ENCODE measurements around the gene PARP9.
A peak's percentile ranks its signal among the peaks of the same experiment; 100 is the strongest.
"Not testable (repeated sequence)": the region's sequence is repeated elsewhere in the genome, so short reads cannot be mapped to it uniquely, and the experiment has no call there.

Gene PARP9

DNA sequence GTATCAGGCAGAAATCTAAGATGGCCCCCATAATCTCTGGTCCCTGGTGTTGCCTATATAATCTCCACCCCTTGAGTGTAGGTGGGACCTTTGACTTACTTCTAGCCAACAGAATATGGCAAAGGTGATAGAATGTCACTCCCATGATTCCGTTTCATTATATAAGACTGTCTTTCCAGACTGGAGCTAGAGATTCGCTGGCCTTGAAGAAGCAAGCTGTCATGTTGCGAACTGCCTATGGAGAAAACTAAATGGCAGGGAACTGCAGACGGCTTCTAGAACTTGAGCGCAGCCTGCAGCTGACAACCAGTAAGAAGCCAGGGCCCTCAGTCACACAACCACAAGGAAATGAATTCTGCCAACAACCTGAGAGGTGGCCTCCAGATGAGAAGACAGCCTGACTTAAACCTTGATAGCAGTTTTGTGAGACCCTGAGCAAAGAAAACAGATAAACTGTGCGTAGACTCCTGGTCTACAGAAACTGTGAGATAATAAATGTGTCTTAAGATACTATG lies 47.2 kb downstream of the PARP9 start:
- no peak for DNase-seq

DNA sequence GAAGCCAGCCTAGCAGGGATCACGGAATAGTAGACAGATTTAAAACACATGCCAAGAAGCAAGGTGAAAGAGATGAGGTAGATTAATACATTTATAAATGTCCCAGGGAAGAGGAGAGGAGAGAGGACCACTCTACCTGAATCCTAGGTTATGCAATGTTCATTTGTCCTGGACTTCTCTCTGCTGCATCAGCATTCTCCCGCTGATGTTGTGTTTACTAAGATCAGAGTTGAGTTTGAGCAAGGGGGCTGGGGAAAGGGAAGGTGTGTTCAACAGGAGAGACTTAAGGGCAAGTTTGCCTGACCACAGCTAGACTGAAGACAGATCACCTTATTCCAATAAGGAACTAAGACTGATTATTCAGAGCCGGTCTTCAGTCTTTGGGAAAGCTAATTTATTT lies 48.2 kb downstream of the PARP9 start:
- DNase-seq, result no peak

DNA sequence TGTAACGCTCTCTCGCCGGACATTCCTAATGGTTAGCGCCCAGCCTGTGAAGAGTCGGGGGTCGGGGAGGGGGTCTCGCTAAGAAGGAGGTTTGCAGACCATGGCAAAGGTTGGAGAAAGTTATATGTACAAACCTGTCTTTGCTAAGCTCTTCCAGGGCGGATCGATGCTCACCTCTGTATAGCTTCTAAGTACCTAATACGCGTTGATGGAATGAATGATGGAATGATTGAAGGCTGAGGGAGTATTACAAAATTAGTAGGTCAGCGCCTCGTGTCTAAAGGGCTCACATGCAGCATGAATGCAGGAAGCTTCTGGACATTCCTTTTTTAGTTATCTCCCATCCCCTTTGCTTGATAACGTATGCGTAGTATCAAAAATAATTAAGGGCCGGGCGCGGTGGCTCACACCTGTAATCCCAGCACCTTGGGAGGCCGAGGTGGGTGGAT lies 49.1 kb downstream of the PARP9 start:
- no peak for DNase-seq

DNA sequence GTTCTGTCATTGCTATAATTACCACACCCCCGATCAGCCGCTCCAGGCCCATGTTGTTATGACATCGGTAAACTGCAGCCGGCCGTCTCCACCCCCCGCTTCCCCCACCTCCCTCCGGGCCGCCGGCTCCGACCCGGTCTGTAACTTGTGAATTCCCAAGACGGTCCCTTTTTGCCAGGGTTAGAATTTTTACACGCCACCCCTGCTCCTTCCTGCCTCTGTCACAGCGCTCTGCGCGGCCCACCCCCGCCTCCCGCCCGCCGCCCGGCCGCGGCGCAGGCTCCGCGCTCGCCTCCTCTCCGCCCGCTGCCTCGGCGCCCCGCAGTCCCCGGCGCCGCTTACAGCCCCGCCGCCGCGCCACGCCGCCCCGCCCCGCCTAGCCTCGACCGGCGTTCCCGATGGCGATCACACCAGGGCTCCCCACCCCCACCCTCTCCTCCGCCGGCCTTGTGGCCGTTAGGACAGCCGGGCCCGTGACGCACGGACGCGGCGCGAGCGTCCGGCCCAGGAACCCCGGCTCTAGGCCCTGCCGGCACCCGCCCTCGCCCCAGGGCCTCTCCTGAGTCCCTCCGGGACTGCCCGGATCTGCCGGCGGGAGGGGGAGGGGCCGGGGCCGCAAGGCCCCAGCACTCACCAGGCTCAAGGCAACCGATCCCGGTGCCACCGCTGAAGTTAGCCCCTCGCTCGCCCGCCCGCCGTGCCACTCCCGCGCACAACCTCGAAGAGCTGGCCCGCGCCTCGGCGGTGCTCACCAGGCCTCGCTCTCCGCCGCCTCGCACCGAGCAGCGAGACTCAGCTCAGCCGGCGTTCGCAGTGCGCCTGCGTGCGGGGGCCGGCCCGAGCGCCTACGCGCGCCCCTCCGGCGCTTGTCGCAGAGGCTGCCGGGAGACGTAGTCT lies 49.7 kb downstream of the PARP9 start, which contains the start of gene KPNA1:
KPNA1 (minus strand) TSS at position 817 of the 897 bp plus-strand sequence. CDS start 18,374 bp downstream, outside the sequence.
- DNase-seq, result peak; percentile 83 to 87

DNA sequence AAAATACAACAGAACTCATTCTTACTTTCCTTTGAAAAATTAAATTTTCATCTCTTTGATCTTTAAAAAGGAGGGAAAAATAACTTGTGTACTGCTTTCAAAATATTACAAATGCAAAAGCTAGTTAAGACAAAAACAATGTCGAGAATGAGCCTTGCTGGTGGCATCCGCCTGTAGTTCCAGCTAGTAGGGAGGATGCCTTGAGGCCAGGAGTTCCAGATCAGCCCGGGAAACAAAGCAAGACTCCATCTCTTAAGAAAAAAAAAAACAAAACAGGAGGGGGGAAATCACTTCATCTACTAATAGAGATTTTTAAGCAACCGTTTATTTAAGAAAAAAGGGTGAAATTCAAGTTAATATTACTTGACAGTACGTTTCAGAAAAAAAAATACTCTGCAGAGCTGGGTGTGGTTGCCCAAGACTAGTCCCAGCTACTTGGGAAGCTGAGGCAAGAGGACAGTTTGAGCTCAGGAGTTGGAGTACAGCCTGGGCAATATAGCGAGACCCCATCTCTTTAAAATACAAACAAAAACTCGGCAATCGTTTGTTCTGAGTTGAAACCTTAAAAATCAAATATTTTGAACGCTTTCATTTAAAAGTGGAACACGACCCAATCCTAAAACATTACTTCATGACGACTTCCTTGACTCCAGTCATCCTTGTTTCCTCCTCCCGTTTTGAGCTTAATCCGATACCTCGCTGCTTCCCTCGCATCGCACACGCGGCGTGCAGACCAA lies 50.5 kb downstream of the PARP9 start:
- no peak for DNase-seq

DNA sequence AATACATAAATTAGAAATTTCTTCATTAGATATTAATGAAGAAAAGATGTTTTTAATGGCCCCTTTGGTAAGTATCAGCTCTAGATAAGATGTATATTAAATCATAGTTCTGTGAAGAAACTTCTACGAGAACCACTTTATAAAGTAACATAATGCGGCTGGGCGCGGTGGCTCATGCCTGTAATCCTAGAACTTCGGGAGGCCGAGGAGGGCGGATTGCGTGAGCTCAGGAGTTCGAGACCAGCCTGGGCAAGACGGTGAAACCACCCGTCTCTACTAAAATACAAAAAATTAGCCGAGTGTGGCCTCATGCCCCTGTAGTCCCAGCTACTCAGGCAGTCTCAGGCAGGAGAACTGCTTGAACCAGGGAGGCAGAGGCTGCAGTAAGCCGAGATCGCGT lies 51.8 kb downstream of the PARP9 start:
- no peak for DNase-seq

DNA sequence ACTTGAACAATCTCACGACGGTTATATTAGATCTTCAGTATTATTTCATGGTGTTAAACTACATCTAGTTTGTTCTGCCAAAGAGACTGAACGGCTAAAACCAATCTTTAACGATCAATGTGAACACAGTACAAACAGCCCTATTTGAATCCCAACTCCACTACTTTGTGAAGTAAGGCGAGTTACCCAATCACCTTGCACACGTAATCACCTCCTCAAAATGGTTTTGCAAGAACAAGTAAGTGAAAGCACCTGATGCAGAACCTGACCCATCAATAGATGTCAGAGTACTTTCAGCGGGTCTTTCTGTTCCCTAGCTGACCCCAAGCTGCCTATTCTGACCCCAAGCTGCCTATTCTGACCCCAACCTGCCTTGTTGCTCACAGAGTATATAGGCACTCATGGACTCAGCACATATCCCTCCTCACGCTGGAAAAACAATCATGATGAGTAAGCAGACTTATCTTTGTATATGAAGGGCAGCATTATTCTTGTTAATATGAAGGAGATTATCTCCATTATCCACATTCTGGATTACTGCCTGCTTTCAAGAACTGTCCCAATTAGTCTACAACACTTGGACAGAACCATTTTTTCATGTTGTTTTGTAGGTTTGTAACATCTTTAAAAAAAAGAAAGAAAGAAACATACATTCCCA lies 53.1 kb downstream of the PARP9 start:
- no peak for DNase-seq

DNA sequence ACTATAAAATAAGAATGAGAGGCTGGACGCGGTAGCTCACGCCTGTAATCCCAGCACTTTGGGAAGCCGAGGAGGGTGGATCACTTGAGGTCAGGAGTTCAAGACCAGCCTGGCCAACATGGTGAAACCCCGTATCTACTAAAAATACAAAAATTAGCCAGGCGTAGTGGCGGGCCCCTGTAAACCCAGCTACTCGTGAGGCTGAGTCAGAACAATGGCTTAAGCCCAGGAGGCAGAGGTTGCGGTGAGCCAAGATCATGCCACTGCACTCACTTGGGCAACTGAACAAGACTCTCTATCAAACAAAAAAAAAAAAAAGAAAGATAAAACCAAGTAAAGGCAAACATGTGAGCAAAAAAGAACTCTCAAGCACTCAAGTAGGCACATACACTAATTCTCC lies 55.2 kb downstream of the PARP9 start:
- not testable (repeated sequence) for DNase-seq

DNA sequence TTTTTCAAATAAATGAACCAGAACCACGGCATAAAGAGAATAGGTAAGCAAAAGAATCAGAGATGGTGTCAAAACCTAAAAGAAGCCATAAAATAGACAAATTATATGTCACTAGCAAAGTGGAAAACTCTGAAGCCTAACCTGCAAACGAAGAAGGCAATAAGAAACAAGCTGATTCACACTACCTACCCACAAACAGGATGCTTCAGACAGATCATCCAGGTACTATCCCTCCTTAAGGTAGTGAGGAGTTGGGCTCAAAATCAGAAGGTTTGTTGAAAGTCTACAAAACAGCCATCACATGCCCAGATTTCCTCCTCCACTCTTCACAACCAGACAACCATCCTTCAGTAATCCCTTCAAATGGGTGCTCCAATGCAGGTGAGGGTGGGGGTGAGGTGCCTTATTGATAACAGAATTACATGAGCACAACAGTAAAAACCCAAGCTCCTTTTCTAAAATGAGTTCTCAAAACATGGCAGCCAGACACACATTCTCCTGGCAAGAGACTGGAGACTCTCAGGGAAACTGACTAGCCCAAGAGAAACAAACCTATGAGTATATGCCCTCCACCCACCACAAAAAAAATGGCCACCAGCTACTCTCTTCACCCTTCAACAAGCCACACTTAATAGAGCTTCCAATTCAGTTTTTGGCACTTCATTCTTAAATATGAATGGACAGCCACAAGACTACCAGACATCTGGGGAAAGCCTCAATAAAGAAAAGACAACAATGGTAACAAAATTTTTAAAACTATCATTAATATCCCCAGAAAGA lies 55.8 kb downstream of the PARP9 start:
- no peak for DNase-seq

DNA sequence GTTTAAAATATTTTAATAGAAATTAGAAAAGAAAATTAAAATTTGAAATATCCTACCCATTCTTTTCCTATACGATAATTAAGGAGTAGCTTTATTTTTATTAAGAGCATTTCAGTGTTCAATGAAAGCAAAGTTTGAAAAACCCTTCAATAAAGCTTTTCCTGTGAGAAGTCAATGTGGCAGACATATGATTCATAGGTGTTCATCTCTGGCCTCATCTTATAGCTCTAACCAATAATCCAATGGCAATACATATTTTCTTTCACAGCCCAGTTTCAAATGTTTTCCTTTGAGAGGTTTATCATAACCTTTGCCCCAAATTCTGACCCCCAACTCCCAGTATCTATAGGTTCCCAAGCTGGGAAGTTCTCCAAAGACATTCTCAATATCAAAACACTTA lies 57.6 kb downstream of the PARP9 start:
- no peak for DNase-seq

DNA sequence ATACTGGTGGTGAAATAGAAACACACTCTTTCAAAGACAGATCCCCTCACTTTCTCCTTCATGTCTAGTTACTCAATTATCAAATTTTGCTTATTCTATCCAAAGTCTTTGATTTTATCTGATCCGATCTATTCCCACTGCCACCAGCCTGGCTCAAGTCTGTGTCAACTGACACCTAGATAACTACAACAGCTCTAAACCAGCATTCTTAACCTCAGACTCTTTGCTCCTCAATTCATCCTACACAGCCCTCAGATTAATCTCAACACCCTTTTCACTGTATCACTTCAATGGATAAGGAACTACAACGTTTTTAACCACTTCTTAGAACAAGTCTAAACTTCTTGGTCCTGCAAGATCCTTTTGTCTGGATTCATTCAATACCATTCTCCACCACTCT lies 58.4 kb downstream of the PARP9 start:
- DNase-seq, result no peak

DNA sequence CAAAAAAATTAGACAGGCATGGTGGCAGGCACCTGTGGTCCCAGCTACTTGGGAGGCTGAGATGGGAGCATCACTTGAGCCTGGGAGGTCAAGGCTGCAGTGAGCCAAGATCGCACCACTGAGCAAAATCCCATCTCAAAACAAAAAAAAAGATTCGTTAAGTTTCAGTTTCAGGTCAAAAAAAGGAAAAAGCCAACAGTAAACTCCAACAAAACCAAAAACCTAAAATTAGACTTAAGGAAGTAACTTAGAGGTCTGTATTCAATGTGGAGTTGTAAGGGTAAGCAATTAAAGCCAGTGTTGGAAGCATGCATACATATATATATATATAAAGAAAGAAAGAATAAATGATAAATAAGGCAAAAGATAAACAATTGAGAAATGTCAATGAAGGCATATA lies 61.2 kb downstream of the PARP9 start:
- no peak for DNase-seq

DNA sequence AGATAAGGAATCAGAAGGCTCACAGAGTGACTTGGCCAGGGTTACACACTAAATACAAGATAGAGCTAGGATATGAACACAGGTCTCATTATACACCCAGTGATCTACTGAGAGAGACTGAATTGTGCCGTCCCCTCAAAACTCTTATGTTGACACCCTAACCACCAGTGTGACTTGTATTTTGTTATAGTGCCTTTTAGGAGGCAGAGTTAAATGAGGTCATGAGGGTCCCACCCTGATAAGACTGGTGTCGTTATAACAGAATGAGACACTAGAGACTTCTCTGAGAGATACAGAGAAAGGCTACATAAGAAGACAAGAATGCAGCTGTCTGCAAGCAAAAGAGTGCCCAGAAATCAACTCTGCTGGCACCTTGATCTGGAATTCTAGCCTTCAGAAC lies 62.0 kb downstream of the PARP9 start:
- DNase-seq, result no peak

DNA sequence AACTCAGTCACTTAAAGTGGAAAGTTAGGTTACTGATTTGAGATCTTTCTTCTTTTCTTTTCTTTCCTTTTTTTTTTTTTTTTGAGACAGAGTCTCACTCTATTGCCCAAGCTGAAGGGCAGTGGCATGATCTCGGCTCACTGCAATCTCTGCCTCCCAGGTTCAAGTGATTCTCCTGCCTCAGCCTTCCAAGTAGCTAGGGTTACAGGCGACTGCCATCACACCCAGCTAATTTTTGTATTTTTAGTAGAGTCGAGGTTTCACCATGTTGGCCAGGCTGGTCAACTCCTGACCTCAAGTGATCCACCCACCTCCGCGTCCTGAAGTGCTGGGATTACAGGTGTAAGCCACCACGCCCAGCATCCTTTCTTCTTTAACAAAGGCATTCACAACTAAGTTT lies 63.1 kb downstream of the PARP9 start:
- DNase-seq, result not testable (repeated sequence)

DNA sequence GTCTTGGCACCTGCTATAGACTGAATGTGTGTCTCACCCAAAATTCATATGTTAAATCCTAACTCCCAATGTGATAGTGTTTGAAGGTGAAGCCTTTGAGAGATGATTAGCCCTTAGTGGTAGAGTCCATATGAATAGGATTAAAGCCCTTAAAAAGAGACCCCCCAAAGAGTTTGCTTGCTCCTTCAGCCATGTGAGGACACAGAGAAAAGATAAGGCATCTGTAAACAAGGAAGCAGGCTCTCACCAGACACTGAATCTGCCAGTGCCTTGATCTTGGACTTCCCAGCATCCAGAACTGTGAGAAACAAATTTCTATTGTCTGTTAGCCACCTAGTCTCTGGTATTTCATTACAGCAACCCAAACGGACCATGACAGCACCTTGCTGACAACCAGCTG lies 65.9 kb downstream of the PARP9 start:
- DNase-seq, result no peak

DNA sequence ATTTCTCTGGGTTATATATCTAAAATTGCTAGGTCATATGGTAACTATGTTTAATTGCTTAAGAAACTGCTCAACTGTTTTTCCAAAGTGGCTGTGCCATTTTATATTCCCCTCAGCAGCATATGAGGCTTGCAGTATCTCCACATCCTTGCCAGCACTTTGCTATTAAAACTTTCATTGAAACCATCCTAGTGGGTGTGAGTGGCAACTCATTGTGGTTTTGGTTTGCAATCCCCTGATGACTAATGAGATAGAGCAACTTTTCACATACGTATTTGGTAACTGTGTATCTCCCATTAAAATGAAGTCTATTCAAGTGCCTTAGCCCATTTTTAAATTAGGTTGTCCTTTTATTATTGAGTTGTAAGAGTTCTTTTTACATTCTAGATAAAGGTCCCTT lies 66.7 kb downstream of the PARP9 start:
- no peak for DNase-seq

DNA sequence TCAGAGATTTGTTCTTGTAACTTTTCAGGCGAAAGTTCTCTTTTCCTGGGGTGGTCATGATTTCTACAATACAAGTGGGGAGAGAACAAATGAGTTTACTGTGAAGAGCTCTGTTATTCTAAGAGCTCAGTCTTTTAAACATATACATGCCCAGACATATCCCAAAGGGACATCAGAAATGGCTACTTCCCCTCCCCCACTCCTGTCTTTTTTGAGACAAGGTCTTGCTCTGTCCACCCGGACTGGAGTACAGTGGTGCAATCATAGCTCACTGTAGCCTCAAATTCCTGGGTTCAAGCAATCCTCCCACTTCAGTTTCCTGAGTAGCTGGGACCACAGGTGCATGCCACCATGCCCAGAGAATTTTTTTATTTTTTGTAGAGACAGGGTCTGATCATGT lies 67.6 kb downstream of the PARP9 start:
- no peak for DNase-seq

DNA sequence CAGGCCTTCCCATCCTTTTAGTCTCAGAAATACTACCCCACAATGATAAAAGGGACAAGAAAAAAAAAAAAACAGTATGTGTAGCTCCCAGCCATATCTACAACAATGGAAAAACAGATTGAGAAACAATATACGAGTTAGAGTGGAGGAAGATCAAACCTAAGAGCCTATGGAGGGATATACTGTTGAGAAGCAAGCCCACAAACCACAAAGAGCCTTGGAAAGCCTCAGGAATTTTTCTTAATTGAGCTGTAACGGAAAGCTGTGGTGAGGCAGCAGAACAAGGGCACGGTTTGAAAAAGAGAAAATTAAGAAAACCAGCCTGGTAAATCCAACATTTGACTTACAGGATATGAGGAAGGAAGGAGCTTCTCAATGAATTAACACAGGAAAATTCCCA lies 70.8 kb downstream of the PARP9 start:
- no peak for DNase-seq

DNA sequence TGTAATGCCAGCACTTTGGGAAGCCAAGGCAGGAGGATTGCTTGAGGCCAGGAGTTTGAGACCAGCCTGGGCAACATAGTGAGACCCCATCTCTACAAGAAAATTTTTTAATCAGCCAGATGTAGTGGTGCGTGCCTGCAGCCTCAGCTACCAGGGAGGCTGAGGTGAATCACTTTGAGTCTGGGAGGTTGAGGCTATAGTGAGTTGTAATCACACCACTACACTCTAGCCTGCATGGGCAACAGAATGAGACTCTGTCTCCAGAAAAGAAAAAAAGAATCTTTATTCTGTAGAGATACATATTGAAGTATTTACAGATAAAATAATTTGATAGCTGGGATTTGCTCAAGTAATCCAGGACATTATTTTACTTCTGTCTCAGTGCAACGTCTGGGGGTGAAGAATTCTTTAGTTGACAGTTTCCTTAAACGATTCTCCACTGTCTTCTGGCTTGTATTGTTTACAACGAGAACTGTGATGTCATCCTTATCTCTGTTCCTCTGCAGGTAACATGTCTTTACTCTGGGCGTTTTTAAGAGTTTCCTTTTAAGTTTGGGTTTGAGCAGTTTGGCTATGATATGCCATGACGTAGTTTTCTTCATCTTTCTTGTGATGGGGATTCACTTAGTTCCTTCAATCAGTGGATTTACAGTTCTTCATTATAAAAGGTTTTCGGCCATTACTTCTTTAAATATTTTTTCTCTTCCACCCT lies 75.7 kb downstream of the PARP9 start:
- no peak for DNase-seq

DNA sequence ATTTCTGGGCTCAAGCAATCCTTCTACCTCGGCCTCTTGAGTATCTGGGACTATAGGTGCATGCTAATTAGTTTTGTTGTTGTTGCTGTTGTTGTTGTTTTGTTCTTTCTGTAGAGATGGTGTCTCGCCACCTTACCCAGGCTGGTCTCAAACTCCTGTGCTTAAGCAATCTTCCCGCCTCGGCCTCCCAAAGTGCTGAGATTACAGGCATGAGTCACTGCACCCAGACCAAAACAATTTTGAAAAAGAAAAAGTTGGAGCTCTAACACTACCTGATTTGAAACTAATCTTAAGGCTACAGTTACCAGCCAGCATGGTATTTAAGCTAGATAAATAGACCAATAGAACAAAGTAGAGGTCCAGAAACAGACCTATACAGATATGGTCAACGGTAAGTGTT lies 79.1 kb downstream of the PARP9 start:
- no peak for DNase-seq

DNA sequence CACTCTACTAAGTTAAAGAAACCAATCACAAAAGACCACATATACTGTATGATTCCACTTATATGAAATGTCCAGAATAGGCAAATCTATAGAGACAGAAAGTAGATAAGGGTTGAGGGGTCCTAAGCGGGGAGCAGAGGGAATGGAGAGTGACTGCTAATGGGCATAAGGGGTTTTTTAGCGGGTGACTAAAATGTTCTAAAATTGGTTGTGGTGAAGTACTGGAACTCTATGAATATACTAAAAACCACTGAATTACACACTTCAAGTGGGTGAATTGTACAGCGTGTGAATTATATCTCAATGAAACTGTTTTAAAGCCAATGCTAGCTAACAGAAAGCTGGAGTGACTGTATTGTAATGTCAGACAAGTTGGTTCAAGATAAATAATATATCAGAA lies 82.7 kb downstream of the PARP9 start:
- DNase-seq, result no peak
